Endothelial cell (in vitro differentiated cells): ENCODE measurements around the gene HOXD4. TPM values are rescaled to one million over a fixed set of nuclear protein-coding genes. Genes with fewer than 3 reads are reported as not detected.
A peak's percentile ranks its signal among the peaks of the same experiment; 100 is the strongest.

Experiments
- DNase-seq: peaks from one replicate; pipeline ENCODE4 v3.0.0; 2021; ENCODE audit warnings: low spot score
- H3K27ac Mint-ChIP-seq: one replicate; pipeline ENCODE4 v1.8.0; 2021; ENCODE audit warnings: mixed read lengths, inconsistent platforms; ENCODE audit not compliant: unreplicated experiment
- H3K27me3 Mint-ChIP-seq: one replicate; pipeline ENCODE4 v1.8.0; 2021; ENCODE audit warnings: mild to moderate bottlenecking, moderate library complexity, mixed read lengths, inconsistent platforms; ENCODE audit not compliant: unreplicated experiment
- H3K36me3 Mint-ChIP-seq: one replicate; pipeline ENCODE4 v1.8.0; 2021; ENCODE audit warnings: mild to moderate bottlenecking, low read depth, mixed read lengths, inconsistent platforms; ENCODE audit not compliant: unreplicated experiment
- H3K4me1 Mint-ChIP-seq: one replicate; pipeline ENCODE4 v1.8.0; 2021; ENCODE audit warnings: mild to moderate bottlenecking, mixed read lengths, inconsistent platforms; ENCODE audit not compliant: unreplicated experiment
- H3K4me3 Mint-ChIP-seq: one replicate; pipeline ENCODE4 v1.8.0; 2021; ENCODE audit warnings: mild to moderate bottlenecking, mixed read lengths, inconsistent platforms; ENCODE audit not compliant: unreplicated experiment
- H3K9me3 Mint-ChIP-seq: one replicate; pipeline ENCODE4 v1.8.0; 2021; ENCODE audit warnings: mixed read lengths, inconsistent platforms; ENCODE audit not compliant: unreplicated experiment
- total RNA-seq: library from RNA; stranded (reverse); fragmentation: NEBNext Ultra II Directional; extraction: Animal tissue kit (Norgen Biotek cat#: 25700); gene quantifications from one replicate; pipeline ENCODE4 v1.2.1, GENCODE V29; 2021; ENCODE audit not compliant: unreplicated experiment
- TF ChIP-seq, protein P1 (sequence below): fragments of 200-600 bp; sonication (generic); IDR thresholded peaks from one replicate; pipeline ENCODE4 v1.5.0; 2021; ENCODE audit warnings: antibody characterized with exemption; ENCODE audit not compliant: unreplicated experiment

Gene HOXD4
- total RNA-seq, 1 donor from 2014 or later = 3.5 TPM

DNA sequence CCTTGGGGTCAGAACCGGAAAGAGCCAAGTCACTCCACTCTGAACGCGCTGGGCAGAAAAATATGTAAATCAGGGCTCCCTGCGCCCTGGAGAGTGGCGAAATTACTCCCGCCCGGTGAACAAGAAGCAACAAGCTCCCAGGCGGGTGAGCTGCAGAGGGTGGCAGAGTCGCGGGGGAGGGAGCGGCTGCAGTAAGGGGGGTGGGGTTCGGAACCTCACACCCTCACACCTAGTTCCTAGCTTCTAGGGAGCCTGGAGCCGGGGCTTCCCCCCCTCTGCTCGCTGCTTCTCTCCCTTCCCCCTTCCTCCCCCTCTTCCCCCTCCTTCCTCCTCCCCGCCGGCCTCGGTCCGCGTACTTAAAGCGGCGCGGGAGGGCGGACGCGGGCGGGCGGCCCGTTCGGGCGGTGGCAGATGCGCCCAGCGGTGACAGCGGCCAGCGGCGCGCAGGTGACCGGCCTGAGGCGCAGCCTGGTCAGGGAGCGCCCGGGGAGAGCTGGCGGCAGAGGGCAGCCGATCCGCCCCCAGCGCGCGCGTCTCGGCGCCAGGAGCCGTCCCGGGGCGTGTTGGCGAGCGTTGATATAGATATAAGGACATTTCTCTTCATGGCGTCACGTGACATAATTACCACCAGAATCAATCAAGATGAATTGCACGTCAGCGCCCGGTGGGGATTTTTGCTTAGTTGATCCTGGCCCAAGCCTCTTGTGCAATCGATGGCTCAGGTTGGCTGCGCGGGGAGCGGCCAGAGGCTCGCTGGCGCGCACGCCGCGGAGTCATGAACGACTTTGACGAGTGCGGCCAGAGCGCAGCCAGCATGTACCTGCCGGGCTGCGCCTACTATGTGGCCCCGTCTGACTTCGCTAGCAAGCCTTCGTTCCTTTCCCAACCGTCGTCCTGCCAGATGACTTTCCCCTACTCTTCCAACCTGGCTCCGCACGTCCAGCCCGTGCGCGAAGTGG, 44.5 kb upstream of the HOXD4 start, which contains the start of gene HOXD11:
TSS of gene HOXD11 (plus strand) at position 700 of the 959 bp plus-strand sequence. CDS start at position 776, 76 bp downstream.
- H3K4me1 Mint-ChIP-seq = peaks cover 20% of the 10 kb centered on the region
- TF ChIP-seq, protein P1, sequence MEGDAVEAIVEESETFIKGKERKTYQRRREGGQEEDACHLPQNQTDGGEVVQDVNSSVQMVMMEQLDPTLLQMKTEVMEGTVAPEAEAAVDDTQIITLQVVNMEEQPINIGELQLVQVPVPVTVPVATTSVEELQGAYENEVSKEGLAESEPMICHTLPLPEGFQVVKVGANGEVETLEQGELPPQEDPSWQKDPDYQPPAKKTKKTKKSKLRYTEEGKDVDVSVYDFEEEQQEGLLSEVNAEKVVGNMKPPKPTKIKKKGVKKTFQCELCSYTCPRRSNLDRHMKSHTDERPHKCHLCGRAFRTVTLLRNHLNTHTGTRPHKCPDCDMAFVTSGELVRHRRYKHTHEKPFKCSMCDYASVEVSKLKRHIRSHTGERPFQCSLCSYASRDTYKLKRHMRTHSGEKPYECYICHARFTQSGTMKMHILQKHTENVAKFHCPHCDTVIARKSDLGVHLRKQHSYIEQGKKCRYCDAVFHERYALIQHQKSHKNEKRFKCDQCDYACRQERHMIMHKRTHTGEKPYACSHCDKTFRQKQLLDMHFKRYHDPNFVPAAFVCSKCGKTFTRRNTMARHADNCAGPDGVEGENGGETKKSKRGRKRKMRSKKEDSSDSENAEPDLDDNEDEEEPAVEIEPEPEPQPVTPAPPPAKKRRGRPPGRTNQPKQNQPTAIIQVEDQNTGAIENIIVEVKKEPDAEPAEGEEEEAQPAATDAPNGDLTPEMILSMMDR = no peak
- H3K36me3 Mint-ChIP-seq = no peaks in the 10 kb centered on the region
- H3K27ac Mint-ChIP-seq = peak within 1 kb of the TSS; percentile 76
- DNase-seq = no peak
- H3K27me3 Mint-ChIP-seq = peaks cover 52% of the 10 kb centered on the region
- H3K9me3 Mint-ChIP-seq = no peaks in the 10 kb centered on the region
- peak within 1 kb of the TSS; percentile 57 for H3K4me3 Mint-ChIP-seq

DNA sequence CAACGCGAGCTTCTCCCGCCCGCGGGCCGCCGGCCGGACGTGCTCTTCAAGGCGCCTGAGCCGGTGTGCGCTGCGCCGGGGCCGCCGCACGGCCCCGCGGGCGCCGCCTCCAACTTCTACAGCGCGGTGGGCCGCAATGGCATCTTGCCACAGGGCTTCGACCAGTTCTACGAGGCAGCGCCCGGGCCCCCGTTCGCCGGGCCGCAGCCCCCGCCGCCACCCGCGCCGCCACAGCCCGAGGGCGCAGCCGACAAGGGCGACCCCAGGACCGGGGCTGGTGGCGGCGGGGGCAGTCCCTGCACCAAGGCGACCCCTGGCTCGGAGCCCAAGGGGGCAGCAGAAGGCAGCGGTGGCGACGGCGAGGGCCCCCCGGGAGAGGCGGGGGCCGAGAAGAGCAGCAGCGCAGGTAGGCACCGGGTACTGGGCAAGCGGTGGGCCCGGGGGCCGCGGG, 43.6 kb upstream of the HOXD4 start:
- Mint-ChIP-seq H3K4me1 (peaks cover 20% of the 10 kb centered on the region), H3K27ac (no peak overlapping the region), H3K27me3 (peaks cover 46% of the 10 kb centered on the region), H3K36me3 (no peaks in the 10 kb centered on the region), H3K4me3 (no peak overlapping the region), H3K9me3 (no peaks in the 10 kb centered on the region)
- TF ChIP-seq, protein P1 = no peak
- no peak for DNase-seq

DNA sequence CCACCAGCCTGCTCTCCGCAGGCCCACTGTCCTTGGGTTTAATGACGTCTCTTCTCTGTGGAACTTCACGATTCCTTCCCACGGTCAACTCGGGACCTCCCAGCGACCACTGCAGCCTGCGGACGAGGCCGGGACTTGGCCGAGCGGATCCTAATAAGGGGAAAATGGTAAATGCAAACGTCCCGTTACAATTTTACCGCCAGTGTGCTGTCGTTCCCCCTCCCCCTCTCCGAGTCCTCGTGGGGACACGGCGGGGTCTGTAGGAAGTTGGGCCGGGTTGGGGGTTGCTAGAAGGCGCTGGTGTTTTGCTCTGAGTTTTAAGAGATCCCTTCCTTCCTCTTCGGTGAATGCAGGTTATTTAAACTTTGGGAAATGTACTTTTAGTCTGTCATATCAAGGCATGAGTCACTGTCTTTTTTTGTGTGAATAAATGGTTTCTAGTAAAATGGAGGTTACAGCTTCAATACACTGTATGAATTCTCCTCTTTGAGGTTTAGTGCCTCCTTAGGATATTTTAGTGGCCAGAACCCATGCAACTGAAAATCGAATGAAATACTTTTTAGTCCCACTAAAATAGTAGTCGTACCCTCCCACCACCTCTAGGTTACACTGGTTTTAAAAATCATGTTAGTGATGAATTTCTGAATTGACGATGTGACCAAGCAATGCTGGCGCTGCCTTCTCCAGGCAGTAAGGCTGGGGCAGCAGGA, 42.0 kb upstream of the HOXD4 start:
- no peaks in the 10 kb centered on the region for H3K36me3 Mint-ChIP-seq
- DNase-seq = no peak
- no peaks in the 10 kb centered on the region for H3K9me3 Mint-ChIP-seq
- TF ChIP-seq, protein P1 = peak; percentile 16
- H3K27me3 Mint-ChIP-seq = peaks cover 46% of the 10 kb centered on the region
- no peak overlapping the region for H3K4me3 Mint-ChIP-seq
- H3K4me1 Mint-ChIP-seq = peaks cover 24% of the 10 kb centered on the region
- H3K27ac Mint-ChIP-seq = no peak overlapping the region

DNA sequence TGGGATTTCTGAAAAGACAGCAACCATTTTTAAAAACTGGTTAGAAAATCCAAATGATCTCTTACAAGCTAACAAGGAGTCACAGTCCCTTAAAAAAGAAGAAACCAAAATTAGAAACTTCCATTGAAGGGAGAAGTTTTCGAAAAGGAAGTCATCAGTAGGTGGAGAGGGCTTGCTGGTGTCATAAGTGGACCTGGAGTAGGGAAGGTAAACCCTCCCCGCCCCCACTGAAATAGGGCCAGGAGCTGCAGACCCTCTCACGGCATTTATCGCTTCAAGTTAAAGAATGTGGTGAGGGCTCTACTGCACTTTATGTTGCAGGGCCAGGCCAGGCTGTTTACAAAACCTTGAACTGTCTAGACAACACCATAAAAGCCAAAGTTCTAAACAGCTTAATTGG, 41.4 kb upstream of the HOXD4 start:
- peaks cover 25% of the 10 kb centered on the region for H3K4me1 Mint-ChIP-seq
- no peak overlapping the region for H3K27ac Mint-ChIP-seq
- H3K27me3 Mint-ChIP-seq = peaks cover 42% of the 10 kb centered on the region
- no peak for DNase-seq
- H3K4me3 Mint-ChIP-seq = no peak overlapping the region
- H3K36me3 Mint-ChIP-seq = no peaks in the 10 kb centered on the region
- TF ChIP-seq, protein P1 = no peak
- H3K9me3 Mint-ChIP-seq = no peaks in the 10 kb centered on the region
